NCI-H1417 treated with DMSO at 0.1 percent for 48 hours (cell line): ENCODE results near the gene NOX5.

Source experiments
- DNase-seq: peaks from one replicate; lab custom pipeline; 2025; lab: John Stamatoyannopoulos, UW

NOX5 gene

GRCh38 chr15:69081310-69082004 lies 67.0 kb downstream of the NOX5 start:
- no peak for DNase-seq

GRCh38 chr15:69082021-69082502 lies 67.6 kb downstream of the NOX5 start:
- DNase-seq, result no peak

GRCh38 chr15:69082554-69082953 lies 68.1 kb downstream of the NOX5 start:
- DNase-seq, result no peak

GRCh38 chr15:69084404-69085030 lies 70.0 kb downstream of the NOX5 start:
- no peak for DNase-seq

DNA sequence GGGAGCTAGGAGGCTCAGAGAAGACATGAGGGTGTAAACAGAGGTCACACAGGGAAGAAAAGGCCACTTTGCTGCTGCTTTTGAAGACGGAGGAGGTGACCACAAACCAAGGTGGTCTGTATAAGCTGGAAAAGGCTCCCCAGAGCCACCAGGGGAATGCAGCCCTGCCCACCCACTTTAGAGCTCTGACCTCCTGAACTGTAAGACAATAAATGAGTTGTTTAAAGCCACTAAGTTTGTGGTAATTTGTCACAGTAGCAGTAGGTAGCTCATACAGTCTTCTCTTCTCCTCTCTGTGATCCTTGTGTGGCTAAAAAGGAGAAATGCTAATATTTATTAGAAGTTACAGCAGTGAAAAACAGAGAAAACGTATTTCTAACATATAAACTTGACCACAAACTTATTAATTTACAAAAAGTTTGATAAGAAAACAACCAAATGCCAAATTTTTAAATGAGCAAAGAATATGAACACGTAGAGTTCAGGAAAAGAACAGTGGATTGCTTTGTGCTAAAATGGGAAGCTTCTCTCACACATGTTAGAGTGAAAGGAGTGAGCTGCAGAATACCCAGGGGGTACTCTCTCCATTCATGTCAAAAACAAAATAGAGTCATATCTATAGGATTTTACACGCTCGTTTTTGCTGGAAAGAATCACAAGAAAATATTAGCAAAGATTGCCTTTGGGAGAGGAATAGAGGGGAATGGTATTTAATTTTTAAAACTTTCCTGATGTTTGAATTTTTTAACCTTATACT lies 71.0 kb downstream of the NOX5 start:
- DNase-seq, result no peak

DNA sequence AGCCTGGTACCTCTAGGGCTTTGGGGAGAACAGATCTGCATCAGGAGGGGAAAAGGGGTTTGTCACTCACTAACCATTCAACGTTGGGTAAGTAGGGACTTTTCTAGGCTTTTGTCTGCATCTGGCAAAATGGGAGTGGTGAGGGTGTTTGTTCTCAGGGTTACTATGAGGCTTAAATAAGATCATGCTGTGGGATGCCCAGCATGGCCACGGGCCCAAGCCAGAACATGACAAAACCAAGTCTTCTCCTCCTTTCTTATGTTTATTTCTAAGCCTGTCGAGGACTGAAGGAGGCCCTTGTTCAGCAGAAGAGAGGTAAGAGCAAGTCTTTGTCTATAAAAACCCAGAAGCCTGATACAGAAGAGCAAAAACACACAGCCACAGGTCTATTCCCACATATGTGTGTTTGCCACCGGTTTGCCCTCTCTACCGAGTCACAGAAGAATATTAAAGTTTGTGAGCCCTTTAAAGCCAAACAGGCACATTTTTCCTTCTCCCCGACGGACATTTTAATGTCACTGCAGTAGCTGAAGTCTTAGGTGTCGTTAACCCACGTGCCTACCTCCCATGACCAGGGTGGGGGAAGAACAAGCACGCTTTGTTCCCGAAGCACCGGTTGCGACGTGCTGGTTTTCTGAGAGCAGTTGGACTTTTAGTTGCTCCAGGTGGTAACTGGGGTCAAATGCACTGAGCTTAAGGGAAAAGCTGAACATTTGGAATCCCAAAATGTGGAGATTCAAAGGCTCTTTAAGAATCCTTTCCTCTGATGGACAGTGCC lies 72.1 kb downstream of the NOX5 start:
- no peak for DNase-seq

- no peak for DNase-seq
Observed at GRCh38 chr15:69087366-69087976, 73.0 kb downstream of the NOX5 start.

GRCh38 chr15:69088300-69088965 lies 73.9 kb downstream of the NOX5 start:
- no peak for DNase-seq

- DNase-seq, result no peak
Observed at GRCh38 chr15:69089258-69089657, 74.8 kb downstream of the NOX5 start.

DNA sequence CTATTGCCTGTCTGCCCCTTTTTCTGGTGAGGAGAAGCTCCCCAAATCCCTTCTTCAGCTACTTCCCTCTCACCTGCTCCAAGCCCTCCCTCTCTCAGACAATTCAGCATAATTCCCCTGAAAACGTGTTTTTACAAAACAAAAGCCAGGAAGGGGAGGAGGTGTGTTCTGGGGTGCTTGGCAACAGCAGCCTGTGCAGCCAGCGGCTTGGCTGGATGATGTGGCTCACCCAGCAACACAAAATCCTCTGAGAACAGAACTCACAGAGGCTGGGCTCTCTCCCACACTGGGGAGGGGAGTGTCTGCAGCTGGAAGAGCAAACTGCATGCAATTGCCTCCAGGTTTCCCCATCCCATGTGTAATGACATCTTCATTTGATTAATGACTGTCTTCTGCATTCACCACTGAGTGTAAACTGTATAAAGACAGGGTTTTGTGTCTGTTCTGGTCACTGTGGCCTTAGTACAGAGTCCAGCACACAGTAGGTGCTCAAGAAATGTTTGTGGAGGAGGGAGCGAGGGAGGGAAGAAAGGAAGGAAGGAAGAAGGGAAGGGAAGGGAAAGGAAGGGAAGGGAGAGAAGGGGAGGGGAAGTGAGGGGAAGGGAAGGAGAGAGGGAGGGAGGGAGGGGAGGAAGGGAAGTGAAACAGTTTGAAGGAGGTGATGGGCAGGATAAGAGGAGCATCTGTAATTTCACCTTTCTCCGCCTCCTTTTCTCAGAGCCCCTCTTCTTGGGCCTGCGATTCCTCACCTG lies 75.9 kb downstream of the NOX5 start:
- DNase-seq, result no peak

DNA sequence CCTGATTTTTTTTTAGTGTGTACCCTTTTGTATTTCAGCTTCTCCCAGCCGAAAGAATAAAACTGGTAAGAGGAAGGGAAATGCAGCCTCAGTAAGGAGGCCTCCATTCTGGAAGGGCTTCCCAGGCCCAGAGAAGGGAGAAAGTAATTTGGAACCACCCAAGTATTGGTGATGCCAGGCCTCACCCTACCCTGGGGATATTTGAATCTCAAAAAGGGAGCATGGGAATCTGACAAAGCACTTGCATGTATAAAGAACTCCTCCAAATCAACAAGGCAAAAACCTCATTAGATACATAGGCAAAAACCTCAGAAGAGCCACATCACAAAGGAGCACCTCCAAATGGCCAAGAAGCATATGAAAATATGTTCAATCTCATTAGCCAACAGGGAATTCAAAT lies 77.2 kb downstream of the NOX5 start:
- no peak for DNase-seq

DNA sequence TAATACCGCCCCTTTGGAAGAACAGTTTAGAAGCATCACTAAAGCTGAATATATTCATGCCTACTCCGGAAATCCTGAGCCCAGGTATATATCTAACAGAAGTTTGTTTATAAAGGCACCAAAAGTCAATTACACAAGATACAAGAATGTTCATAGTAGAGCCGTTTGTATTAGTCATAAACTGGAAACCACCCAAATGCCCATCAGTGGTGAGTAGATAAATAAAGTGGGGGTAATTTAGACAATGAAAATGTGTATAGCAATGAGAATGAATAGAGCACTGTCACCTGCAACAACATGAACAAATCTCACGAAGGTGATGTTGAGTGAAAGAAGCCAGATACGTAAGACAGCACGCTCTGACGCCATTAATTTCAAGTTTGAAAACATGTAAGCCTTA lies 77.7 kb downstream of the NOX5 start:
- DNase-seq, result no peak

GRCh38 chr15:69093127-69093526 lies 78.6 kb downstream of the NOX5 start:
- no peak for DNase-seq

DNA sequence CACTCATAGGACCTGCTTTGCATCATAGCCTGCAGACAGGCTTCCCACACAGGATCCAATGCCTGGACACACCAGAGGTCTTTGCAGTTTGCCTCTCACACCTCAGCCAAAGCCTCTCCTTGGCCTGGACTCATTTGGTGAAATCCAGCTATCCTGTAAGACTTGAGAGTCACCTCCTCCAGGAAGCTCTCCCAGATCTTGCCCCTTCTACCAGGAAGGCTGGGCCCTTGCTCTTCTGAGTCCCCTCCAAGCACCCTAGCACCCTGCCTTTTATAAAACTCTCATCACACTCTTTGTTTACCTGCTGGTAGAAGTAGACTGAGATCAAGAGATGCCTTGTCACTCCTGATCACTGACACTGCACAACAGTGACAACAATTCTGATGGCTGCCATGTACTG lies 79.1 kb downstream of the NOX5 start:
- DNase-seq, result no peak

GRCh38 chr15:69094124-69094921 lies 79.8 kb downstream of the NOX5 start:
- no peak for DNase-seq

- DNase-seq, result no peak
Observed at GRCh38 chr15:69095274-69095673, 80.8 kb downstream of the NOX5 start.

GRCh38 chr15:69096196-69096595 lies 81.7 kb downstream of the NOX5 start:
- DNase-seq, result no peak

DNA sequence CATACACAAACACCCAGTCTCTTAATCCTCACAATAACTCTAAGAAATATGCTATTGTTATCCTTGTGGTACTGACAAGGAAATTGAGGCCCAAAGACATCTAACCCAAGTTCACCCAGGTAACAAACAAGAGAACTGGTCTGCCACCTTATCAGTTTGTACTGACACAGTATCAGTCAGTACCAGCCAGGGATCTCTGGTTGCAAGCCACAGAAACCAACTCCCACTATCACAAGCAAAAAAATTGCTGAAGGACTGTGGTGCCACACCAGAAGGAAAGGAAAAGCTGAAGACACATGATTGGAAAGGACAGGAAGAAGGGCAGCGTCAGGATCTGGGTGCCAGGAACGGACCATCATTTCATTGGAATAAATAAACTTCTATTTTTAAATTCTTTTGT lies 82.1 kb downstream of the NOX5 start:
- no peak for DNase-seq

- DNase-seq, result no peak
Observed at GRCh38 chr15:69098771-69099170, 84.3 kb downstream of the NOX5 start.

DNA sequence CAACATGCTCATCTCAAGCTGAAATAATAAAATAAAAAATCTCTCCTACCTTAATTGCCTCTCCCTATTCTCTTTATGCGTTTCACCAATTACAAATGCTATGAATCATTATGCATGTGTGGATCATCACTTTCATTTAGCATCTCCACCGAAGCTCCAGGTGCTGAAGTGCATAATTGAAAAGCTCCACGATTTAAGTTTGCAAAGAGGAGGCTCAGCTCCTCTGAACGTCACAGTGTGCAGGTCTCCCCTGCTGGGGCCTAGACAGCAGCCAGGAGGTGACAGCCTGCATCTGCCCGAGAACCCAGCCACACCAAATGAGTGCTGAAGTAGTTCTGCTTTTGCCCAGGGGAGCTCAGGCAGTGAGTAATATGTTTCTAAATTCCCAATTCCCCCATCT lies 85.4 kb downstream of the NOX5 start:
- DNase-seq, result no peak
